Measurements from ENCODE around the gene TBX10. TPM values are rescaled to one million over a fixed set of nuclear protein-coding genes. Genes with fewer than 3 reads are reported as not detected.
"Not testable (repeated sequence)": the region's sequence is repeated elsewhere in the genome, so short reads cannot be mapped to it uniquely, and the experiment has no call there.

TBX10 gene
- polyA plus RNA-seq, 5 donors: 0.12 TPM; not detected in 4

GRCh38 chr11:67646535-67647336 lies 7.2 kb upstream of the TBX10 start:
- no peak for DNase-seq

- no peak for DNase-seq
Observed at GRCh38 chr11:67645521-67646461, 6.2 kb upstream of the TBX10 start.

- DNase-seq: no peak
Observed at GRCh38 chr11:67644472-67645418, 5.2 kb upstream of the TBX10 start.

GRCh38 chr11:67644042-67644441 lies 4.5 kb upstream of the TBX10 start:
- no peak for DNase-seq

DNA sequence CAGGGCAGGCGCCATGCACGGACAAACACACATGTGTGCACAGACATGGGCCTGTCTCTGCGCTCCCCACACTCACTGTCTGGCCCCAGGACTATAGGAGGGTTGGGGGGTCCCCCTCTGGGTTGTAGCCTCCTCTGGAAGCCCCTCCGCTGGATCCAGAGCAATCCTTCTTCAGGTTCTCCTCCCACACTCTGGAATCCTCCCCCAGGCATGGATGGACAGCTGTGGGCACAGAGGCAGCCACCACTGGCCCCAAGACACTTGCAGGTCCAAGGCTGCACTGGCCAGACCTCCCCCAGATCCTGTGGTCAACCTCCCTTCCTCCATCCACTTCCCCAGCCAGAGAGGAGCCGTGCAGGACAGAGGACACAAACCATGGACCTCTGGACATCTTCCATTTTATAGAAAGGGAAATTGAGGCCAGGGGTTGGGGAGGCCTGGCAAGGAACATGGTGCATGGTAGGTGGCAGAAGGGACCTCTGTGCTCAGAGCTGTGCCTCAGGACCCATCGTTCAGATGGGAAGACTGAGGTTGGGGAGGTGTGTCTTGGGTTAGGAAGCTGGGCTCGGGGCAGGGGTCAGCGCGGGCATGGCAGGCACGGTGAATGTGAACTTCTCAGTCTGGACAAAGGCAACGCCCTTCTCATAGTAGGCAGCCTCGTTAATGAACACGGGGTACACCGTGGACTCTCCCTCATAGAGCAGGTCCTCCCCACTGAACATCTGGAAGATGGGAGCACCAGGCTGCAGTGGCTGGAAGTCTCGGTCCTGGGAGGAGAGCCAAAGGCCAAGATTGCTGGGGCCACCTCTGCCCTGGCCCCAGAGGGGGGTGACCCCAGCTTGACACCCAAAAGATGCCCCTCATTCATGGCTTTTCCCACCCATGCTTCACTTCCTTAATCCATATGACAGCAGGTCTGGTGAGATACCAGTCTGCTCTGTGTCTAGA lies 2.9 kb upstream of the TBX10 start:
- DNase-seq: no peak

- no peak for DNase-seq
Observed at GRCh38 chr11:67641338-67642172, 2.0 kb upstream of the TBX10 start.

DNA sequence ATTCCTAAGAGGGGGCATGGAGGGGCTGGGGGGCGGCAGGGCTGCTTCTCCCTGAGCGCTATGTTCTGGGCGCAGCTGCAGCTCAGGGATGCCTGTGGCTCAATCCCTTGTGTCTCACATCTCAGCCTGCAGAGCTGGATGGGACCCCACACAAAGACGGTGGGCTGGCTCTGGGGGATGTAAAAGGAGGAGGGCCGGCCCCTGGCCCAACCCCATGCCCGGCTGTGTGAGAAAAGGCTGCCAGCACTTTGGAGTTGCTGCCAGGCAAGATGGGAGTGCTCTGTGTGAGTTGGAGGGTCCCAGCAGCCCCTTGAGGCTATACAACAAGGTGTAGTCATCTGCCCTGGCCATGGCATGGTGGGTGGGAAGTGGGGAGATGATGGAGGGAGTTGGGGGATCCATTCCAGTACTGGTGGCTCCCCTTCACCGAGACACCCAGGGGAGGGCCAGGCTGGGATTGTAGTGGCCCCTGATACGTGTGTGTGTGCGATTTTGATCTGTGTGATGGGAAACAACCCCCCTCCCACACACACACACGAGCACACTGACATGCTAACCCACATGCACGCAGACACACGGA lies 1.3 kb upstream of the TBX10 start:
- no peak for DNase-seq

GRCh38 chr11:67640021-67640757 lies 626 bp upstream of the TBX10 start:
- no peak for DNase-seq

DNA sequence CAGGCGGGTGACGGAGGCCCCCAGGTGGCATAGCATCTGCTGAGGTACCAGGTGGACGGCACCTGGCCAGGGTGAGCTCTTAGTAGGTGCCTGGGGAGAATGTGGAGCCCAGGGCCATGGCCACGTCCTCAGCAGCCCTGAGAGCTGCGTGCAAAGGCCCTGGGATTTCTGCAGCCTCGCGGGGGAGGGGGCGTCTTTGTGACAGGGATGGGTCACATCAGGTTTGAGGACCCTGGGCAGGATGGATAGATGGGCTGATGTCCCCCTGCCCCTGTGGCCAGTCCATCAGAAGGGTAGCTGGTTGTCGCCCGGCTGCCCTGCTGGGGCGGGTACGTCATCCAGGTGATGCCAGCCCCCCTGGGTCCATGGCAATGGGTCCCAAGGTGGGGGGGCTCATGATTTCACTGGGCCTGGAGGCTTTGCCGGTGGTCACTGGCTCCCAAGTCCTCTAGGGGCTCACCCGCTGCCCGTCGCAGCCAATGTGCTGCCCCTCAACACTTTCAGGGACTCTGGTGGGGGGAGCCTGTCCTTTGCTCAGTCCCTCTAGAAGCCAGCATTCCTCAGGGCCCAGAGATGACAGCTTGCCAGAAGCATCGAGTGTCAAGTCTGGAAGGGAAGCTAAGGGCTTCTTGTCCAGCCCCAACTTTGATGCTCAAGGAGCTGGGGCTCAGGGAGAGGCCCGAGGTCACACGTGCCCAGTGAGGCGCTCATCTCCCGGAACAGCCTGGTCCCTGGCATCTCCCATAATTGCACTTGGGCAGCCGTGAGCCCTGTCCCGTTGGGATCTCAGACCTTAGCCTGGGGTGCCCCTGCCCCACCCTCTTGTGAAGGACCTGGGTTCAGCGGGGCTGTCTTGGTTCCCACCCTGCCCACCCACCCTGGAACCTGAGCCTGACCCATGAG lies 777 bp downstream of the TBX10 start:
- no peak for DNase-seq

- DNase-seq: not testable (repeated sequence)
Observed at GRCh38 chr11:67637441-67637840, 2.1 kb downstream of the TBX10 start.

- no peak for DNase-seq
Observed at GRCh38 chr11:67636962-67637361, 2.6 kb downstream of the TBX10 start.

- no peak for DNase-seq
Observed at GRCh38 chr11:67635231-67635521, 4.4 kb downstream of the TBX10 start.

DNA sequence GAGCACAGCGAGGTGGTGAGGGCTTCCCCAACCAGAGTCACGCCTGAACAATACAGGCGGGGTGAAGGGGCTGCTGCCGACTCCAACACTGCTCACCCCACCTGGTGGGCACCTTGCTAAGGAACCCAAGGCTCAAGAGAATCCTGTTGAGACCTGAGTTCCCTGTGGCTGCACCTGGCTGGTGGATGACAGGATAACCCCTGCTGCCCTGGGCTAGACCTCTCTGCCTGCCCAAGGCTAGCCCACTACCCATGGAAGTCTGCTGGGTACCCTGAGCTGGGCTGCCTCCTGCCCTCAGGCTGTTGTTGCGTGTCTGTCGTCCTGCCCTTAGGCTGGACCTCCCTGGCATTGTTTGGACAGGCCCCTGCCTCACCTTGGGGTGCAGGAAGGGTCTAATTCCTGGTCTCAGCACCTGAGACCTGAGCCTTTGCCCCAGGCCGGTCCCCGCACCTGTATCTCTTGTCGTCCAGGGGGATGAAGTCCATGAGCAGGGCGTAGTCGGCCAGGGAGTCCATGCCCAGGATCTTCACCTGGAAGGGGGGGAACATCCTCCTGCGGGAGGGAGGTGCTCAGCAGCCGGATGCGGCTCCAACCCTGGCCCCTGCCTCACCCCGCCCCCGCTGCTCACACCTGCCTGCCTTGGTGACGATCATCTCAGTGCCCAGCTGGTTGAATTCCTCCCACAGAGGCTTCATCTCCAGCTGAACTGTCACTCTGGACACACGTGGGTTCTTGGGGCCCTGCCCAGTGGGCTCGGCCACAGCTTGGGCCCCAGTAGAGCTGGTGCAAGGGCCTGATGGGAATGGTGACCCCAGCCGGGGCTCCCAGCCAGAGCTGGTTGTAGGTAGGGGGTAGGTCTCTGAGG lies 5.0 kb downstream of the TBX10 start:
- no peak for DNase-seq

- no peak for DNase-seq
Observed at GRCh38 chr11:67633758-67634365, 5.7 kb downstream of the TBX10 start.

DNA sequence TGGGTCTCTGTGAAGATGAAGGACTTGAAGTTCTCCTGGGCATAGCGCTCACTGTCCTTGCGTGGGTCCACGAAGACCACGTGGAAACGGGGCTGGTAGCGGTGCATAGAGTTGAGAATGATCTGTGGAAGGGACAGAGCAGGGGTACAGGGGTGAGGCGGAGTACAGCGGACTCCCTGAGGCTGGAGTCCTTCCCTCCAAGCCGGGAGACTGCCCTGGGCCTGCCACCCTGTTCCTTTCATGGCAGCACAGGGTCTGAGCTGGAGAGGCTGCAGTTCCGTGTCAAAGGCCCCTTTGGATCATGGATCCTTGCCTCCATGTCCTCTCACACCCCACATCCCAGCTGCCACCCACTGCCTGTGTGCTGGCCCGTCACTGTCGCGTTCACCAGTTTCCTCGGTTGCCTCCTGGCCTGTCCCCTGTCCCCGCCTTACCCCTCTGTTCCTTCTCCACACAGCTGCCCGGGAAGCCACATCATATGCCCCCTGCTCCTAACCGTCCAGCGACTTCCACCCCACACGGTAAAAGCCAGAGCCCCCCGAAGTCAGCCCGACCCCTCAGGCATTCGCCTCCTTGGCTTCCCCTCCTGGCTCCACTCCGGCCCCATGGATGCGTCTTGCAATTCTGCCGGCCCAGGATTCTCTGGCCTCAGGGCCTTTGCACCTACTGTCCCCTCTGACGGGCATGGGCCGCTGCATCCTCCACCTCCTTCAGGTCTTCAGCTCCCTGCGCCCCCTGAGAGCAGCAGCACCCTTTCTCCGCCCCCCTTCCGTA lies 6.4 kb downstream of the TBX10 start:
- no peak for DNase-seq
